OCI-LY3 (cell line): ENCODE measurements around the gene LHPP.

Experiments
- H2AFZ ChIP-seq: fragments of 200-600, 300-600 bp; shearing (Covaris generic); 2 replicates; pipeline ENCODE4 v1.6.0; 2014; ENCODE audit warnings: antibody characterized with exemption, low read depth, low read length
- H3K27ac ChIP-seq: fragments of 200-600, 300-600 bp; sonication (generic); 2 replicates; pipeline ENCODE4 v1.5.1; 2014; ENCODE audit warnings: mild to moderate bottlenecking, low read length, moderate library complexity, mixed read lengths
- H3K27me3 ChIP-seq: fragments of 200-600, 300-600 bp; sonication (generic); 2 replicates; pipeline ENCODE4 v1.6.1; 2014; ENCODE audit warnings: low read depth, low read length, mixed read lengths
- H3K36me3 ChIP-seq: fragments of 200-600, 300-600 bp; sonication (generic); replicated peaks from 2 replicates; pipeline ENCODE3; 2014; ENCODE audit warnings: low read depth, low read length, mixed read lengths
- H3K4me1 ChIP-seq: fragments of 300-600, 200-600 bp; sonication (generic); 2 replicates; pipeline ENCODE4 v1.6.1; 2014; ENCODE audit warnings: low read length, mixed read lengths
- H3K4me2 ChIP-seq: fragments of 200-600, 300-600 bp; sonication (generic); 2 replicates; pipeline ENCODE4 v1.6.1; 2014; ENCODE audit warnings: low read length, mixed read lengths
- H3K4me3 ChIP-seq: fragments of 300-600, 200-600 bp; sonication (generic); 2 replicates; pipeline ENCODE4 v1.5.1; 2014; ENCODE audit warnings: antibody characterized with exemption, mild to moderate bottlenecking, low read length, moderate library complexity
- H3K79me2 ChIP-seq: fragments of 300-600, 200-600 bp; shearing (Covaris generic); 2 replicates; pipeline ENCODE4 v1.6.1; 2014; ENCODE audit warnings: mild to moderate bottlenecking, low read length, mixed read lengths
- H3K9ac ChIP-seq: fragments of 300-600, 200-600 bp; shearing (Covaris generic); 2 replicates; pipeline ENCODE4 v1.6.0; 2014; ENCODE audit warnings: mild to moderate bottlenecking, low read length, moderate library complexity
- H3K9me3 ChIP-seq: fragments of 200-600, 300-600 bp; shearing (Covaris generic); 2 replicates; pipeline ENCODE4 v1.6.1; 2014; ENCODE audit warnings: low read length, mixed read lengths; ENCODE audit not compliant: insufficient read depth
- H4K20me1 ChIP-seq: fragments of 200-600, 300-600 bp; sonication (generic); 2 replicates; pipeline ENCODE4 v1.6.1; 2016; ENCODE audit warnings: low read length, mixed read lengths; ENCODE audit not compliant: insufficient read depth
- CTCF ChIP-seq: fragments of 200-600, 300-600 bp; sonication (generic); IDR thresholded peaks from 2 replicates; pipeline ENCODE4 v1.5.1; 2014; ENCODE audit warnings: antibody characterized with exemption, low read length, low read depth
- EZH2phosphoT487 ChIP-seq: fragments of 200-600 bp; shearing (Covaris generic); IDR thresholded peaks from 2 replicates; pipeline ENCODE4 v1.6.1; 2018; ENCODE audit warnings: antibody characterized with exemption, mixed run types, low read depth

Gene LHPP

DNA sequence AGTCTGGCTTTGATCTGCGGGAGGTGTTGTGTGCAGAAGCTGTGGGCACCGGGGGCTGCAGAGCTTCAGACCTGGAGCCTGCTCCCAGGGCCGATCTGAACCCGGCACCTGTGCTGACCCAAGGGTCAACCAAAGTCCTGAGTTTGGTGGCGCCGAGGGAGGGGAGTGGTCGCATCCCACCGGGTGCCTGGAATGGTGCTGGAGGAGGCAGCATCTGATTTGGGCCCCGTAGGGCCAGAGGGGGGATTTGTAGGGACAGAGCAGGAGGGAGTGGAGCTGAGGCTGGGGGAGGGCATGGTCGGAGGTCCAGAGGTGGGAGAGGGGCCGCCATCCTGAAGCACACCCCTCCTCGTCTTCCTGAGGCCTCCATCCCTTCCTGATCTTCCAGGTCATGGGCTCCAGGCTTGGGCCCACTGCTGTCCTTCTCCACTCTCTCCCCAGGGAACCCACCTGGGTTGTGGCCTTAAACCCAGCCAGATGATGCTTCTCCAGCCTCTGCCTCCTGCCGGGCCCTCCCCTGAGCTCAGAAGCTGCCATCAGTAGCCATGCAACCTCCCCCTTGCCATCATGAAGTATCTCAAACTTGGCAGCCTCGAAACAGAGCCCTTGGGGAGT lies 112.9 kb downstream of the LHPP start:
- Histone ChIP-seq H3K27ac (no peak overlapping the region), H3K27me3 (0 out of 2 replicates have a peak, but pooled peaks cover 4% of the 10 kb centered on the region), H3K4me1 (peaks cover 9% of the 10 kb centered on the region)

GRCh38 chr10:124575107-124576035 lies 113.7 kb downstream of the LHPP start:
- no peak for TF ChIP-seq EZH2phosphoT487
- TF ChIP-seq CTCF, result no peak
- no peak overlapping the region for H2AFZ ChIP-seq
- H3K4me1 ChIP-seq, result peaks cover 1% of the 10 kb centered on the region; the same call in 1 of the 2 replicates
- H3K27ac ChIP-seq, result no peak overlapping the region
- no peak overlapping the region for H3K4me3 ChIP-seq
- H4K20me1 ChIP-seq, result no peaks in the 10 kb centered on the region
- H3K27me3 ChIP-seq, result 0 out of 2 replicates have a peak, but pooled peaks cover 4% of the 10 kb centered on the region
- no peak overlapping the region for H3K9ac ChIP-seq
- no peaks in the 10 kb centered on the region for H3K36me3 ChIP-seq
- no peak overlapping the region for H3K4me2 ChIP-seq
- H3K9me3 ChIP-seq, result no peaks in the 10 kb centered on the region
- H3K79me2 ChIP-seq, result no peaks in the 10 kb centered on the region

More for the DNA sequence above, 112.9 kb downstream of the LHPP start:
- no peaks in the 10 kb centered on the region for H3K36me3 ChIP-seq
- no peaks in the 10 kb centered on the region for H3K79me2 ChIP-seq
- H3K4me3 ChIP-seq, result no peak overlapping the region
- no peak overlapping the region for H2AFZ ChIP-seq
- no peaks in the 10 kb centered on the region for H3K9me3 ChIP-seq
- TF ChIP-seq EZH2phosphoT487 (no peak), CTCF (no peak)
- no peak overlapping the region for H3K9ac ChIP-seq
- no peak overlapping the region for H3K4me2 ChIP-seq
- no peaks in the 10 kb centered on the region for H4K20me1 ChIP-seq

- Histone ChIP-seq H3K4me2 (no peak overlapping the region), H4K20me1 (no peaks in the 10 kb centered on the region), H3K4me1 (no peaks in the 10 kb centered on the region), H2AFZ (no peak overlapping the region), H3K4me3 (no peak overlapping the region), H3K27me3 (0 out of 2 replicates have a peak, but pooled peaks cover 4% of the 10 kb centered on the region), H3K9me3 (no peaks in the 10 kb centered on the region), H3K79me2 (no peaks in the 10 kb centered on the region), H3K36me3 (no peaks in the 10 kb centered on the region), H3K27ac (no peak overlapping the region), H3K9ac (no peak overlapping the region)
- TF ChIP-seq EZH2phosphoT487 (no peak), CTCF (no peak)
These were observed 115.2 kb downstream of the LHPP start for GRCh38 chr10:124576526-124577420.

- H3K9ac ChIP-seq, result no peak overlapping the region
- TF ChIP-seq CTCF, result no peak
- TF ChIP-seq EZH2phosphoT487, result no peak
- H2AFZ ChIP-seq, result no peak overlapping the region
- no peak overlapping the region for H3K4me2 ChIP-seq
- no peak overlapping the region for H3K27ac ChIP-seq
- H3K36me3 ChIP-seq, result no peaks in the 10 kb centered on the region
- H3K4me1 ChIP-seq, result no peaks in the 10 kb centered on the region
- no peaks in the 10 kb centered on the region for H3K9me3 ChIP-seq
- no peaks in the 10 kb centered on the region for H4K20me1 ChIP-seq
- 0 out of 2 replicates have a peak, but pooled peaks cover 4% of the 10 kb centered on the region for H3K27me3 ChIP-seq
- no peak overlapping the region for H3K4me3 ChIP-seq
- H3K79me2 ChIP-seq, result no peaks in the 10 kb centered on the region
These were observed 116.0 kb downstream of the LHPP start for GRCh38 chr10:124577651-124578050.
